ENCODE measurements around the gene NGEF.

NGEF gene

GRCh38 chr2:232976176-232976575 lies 36.9 kb downstream of the NGEF start:
- DNase-seq (ENCODE audit: extremely low read depth in 1 of 2, low read depth in 1 of 2) = no peak

GRCh38 chr2:232974396-232974795 lies 38.7 kb downstream of the NGEF start:
- no peak for DNase-seq (ENCODE audit: extremely low read depth in 1 of 2, low read depth in 1 of 2)

GRCh38 chr2:232973796-232974195 lies 39.3 kb downstream of the NGEF start:
- DNase-seq (ENCODE audit: extremely low read depth in 1 of 2, low read depth in 1 of 2) = no peak

GRCh38 chr2:232973011-232973735 lies 39.9 kb downstream of the NGEF start:
- DNase-seq (ENCODE audit: extremely low read depth in 1 of 2, low read depth in 1 of 2) = no peak

- DNase-seq (ENCODE audit: extremely low read depth in 1 of 2, low read depth in 1 of 2) = no peak
Measured at GRCh38 chr2:232971744-232972143, 41.3 kb downstream of the NGEF start.

GRCh38 chr2:232970051-232970450 lies 43.0 kb downstream of the NGEF start:
- DNase-seq (ENCODE audit: extremely low read depth in 1 of 2, low read depth in 1 of 2) = no peak

- DNase-seq (ENCODE audit: extremely low read depth in 1 of 2, low read depth in 1 of 2) = no peak
Measured at GRCh38 chr2:232967474-232967873, 45.6 kb downstream of the NGEF start.

GRCh38 chr2:232966122-232966521 lies 46.9 kb downstream of the NGEF start:
- no peak for DNase-seq (ENCODE audit: extremely low read depth in 1 of 2, low read depth in 1 of 2)

- DNase-seq (ENCODE audit: extremely low read depth in 1 of 2, low read depth in 1 of 2) = no peak
Measured at GRCh38 chr2:232963913-232964312, 49.1 kb downstream of the NGEF start.

GRCh38 chr2:232960862-232961261 lies 52.2 kb downstream of the NGEF start:
- DNase-seq (ENCODE audit: extremely low read depth in 1 of 2, low read depth in 1 of 2) = no peak

GRCh38 chr2:232959139-232959538 lies 53.9 kb downstream of the NGEF start:
- no peak for DNase-seq (ENCODE audit: extremely low read depth in 1 of 2, low read depth in 1 of 2)

GRCh38 chr2:232957657-232958090 lies 55.4 kb downstream of the NGEF start:
- no peak for DNase-seq (ENCODE audit: extremely low read depth in 1 of 2, low read depth in 1 of 2)

GRCh38 chr2:232955856-232956255 lies 57.2 kb downstream of the NGEF start:
- no peak for DNase-seq (ENCODE audit: extremely low read depth in 1 of 2, low read depth in 1 of 2)

GRCh38 chr2:232954691-232955090 lies 58.4 kb downstream of the NGEF start:
- no peak for DNase-seq (ENCODE audit: extremely low read depth in 1 of 2, low read depth in 1 of 2)

- no peak for DNase-seq (ENCODE audit: extremely low read depth in 1 of 2, low read depth in 1 of 2)
Measured at GRCh38 chr2:232951891-232952290, 61.2 kb downstream of the NGEF start.

GRCh38 chr2:232951181-232951580 lies 61.9 kb downstream of the NGEF start:
- no peak for DNase-seq (ENCODE audit: extremely low read depth in 1 of 2, low read depth in 1 of 2)

- no peak for DNase-seq (ENCODE audit: extremely low read depth in 1 of 2, low read depth in 1 of 2)
Measured at GRCh38 chr2:232950751-232951150, 62.3 kb downstream of the NGEF start.

- no peak for DNase-seq (ENCODE audit: extremely low read depth in 1 of 2, low read depth in 1 of 2)
Measured at GRCh38 chr2:232949016-232949415, 64.0 kb downstream of the NGEF start.

GRCh38 chr2:232942831-232943230 lies 70.2 kb downstream of the NGEF start:
- DNase-seq (ENCODE audit: extremely low read depth in 1 of 2, low read depth in 1 of 2) = no peak

GRCh38 chr2:232941912-232942594 lies 71.0 kb downstream of the NGEF start:
- no peak for DNase-seq (ENCODE audit: extremely low read depth in 1 of 2, low read depth in 1 of 2)

- no peak for DNase-seq (ENCODE audit: extremely low read depth in 1 of 2, low read depth in 1 of 2)
Measured at GRCh38 chr2:232941400-232941799, 71.7 kb downstream of the NGEF start.

GRCh38 chr2:232940724-232941123 lies 72.3 kb downstream of the NGEF start:
- DNase-seq (ENCODE audit: extremely low read depth in 1 of 2, low read depth in 1 of 2) = no peak
